Rectal smooth muscle tissue (tissue), 1 donor: ENCODE data around the gene LCTL.

Experiments used
- H3K27ac ChIP-seq: one replicate; pipeline ENCODE4 v1.7.0; 2013; ENCODE audit warnings: low read depth, low read length, inconsistent platforms
- H3K27me3 ChIP-seq: one replicate; pipeline ENCODE4 v1.7.0; 2013; ENCODE audit warnings: low read length; ENCODE audit not compliant: control insufficient read depth, insufficient read depth
- H3K36me3 ChIP-seq: one replicate; pipeline ENCODE4 v1.7.0; 2013; ENCODE audit warnings: low read length; ENCODE audit not compliant: control insufficient read depth, insufficient read depth
- H3K4me1 ChIP-seq: one replicate; pipeline ENCODE4 v1.7.0; 2013; ENCODE audit warnings: low read length; ENCODE audit not compliant: control insufficient read depth, insufficient read depth
- H3K4me3 ChIP-seq: one replicate; pipeline ENCODE4 v1.7.0; 2013; ENCODE audit warnings: low read length
- H3K9ac ChIP-seq: one replicate; pipeline ENCODE4 v1.7.0; 2013; ENCODE audit warnings: low read length

The LCTL gene

GRCh38 chr15:66588537-66588936 lies 22.7 kb upstream of the LCTL start:
- no peak overlapping the region for H3K27ac ChIP-seq
- no peak overlapping the region for H3K4me3 ChIP-seq
- H3K36me3 ChIP-seq = no peaks in the 10 kb centered on the region
- H3K4me1 ChIP-seq = no peaks in the 10 kb centered on the region
- no peaks in the 10 kb centered on the region for H3K27me3 ChIP-seq
- no peak overlapping the region for H3K9ac ChIP-seq

- no peak overlapping the region for H3K9ac ChIP-seq
- H3K4me1 ChIP-seq = no peaks in the 10 kb centered on the region
- no peak overlapping the region for H3K27ac ChIP-seq
- no peaks in the 10 kb centered on the region for H3K36me3 ChIP-seq
- no peak overlapping the region for H3K4me3 ChIP-seq
- H3K27me3 ChIP-seq = no peaks in the 10 kb centered on the region
These were observed 22.0 kb upstream of the LCTL start for GRCh38 chr15:66587749-66588148.

GRCh38 chr15:66587020-66587419 lies 21.2 kb upstream of the LCTL start:
- Histone ChIP-seq H3K9ac (no peak overlapping the region), H3K4me3 (no peak overlapping the region), H3K27me3 (no peaks in the 10 kb centered on the region), H3K36me3 (no peaks in the 10 kb centered on the region), H3K4me1 (no peaks in the 10 kb centered on the region), H3K27ac (no peak overlapping the region)

- Histone ChIP-seq H3K4me1 (no peaks in the 10 kb centered on the region), H3K9ac (no peak overlapping the region), H3K27ac (no peak overlapping the region), H3K36me3 (no peaks in the 10 kb centered on the region), H3K4me3 (no peak overlapping the region), H3K27me3 (no peaks in the 10 kb centered on the region)
These were observed 20.6 kb upstream of the LCTL start for GRCh38 chr15:66586155-66586976.

GRCh38 chr15:66581972-66582537 lies 16.3 kb upstream of the LCTL start:
- Histone ChIP-seq H3K9ac (no peak overlapping the region), H3K27ac (no peak overlapping the region), H3K27me3 (no peaks in the 10 kb centered on the region), H3K4me1 (no peaks in the 10 kb centered on the region), H3K36me3 (no peaks in the 10 kb centered on the region), H3K4me3 (no peak overlapping the region)

- Histone ChIP-seq H3K4me1 (no peaks in the 10 kb centered on the region), H3K27me3 (no peaks in the 10 kb centered on the region), H3K4me3 (no peak overlapping the region), H3K27ac (no peak overlapping the region), H3K9ac (no peak overlapping the region), H3K36me3 (no peaks in the 10 kb centered on the region)
These were observed 14.8 kb upstream of the LCTL start for GRCh38 chr15:66580643-66581042.

GRCh38 chr15:66578286-66578875 lies 12.6 kb upstream of the LCTL start:
- H3K27ac ChIP-seq = no peak overlapping the region
- no peaks in the 10 kb centered on the region for H3K36me3 ChIP-seq
- H3K27me3 ChIP-seq = no peaks in the 10 kb centered on the region

GRCh38 chr15:66574596-66574950 lies 8.8 kb upstream of the LCTL start:
- Histone ChIP-seq H3K4me3 (no peak overlapping the region), H3K9ac (no peak overlapping the region), H3K27me3 (no peaks in the 10 kb centered on the region), H3K27ac (no peak overlapping the region), H3K4me1 (no peaks in the 10 kb centered on the region), H3K36me3 (no peaks in the 10 kb centered on the region)

More at GRCh38 chr15:66578286-66578875, 12.6 kb upstream of the LCTL start:
- Histone ChIP-seq H3K4me1 (no peaks in the 10 kb centered on the region), H3K9ac (no peak overlapping the region), H3K4me3 (no peak overlapping the region)

GRCh38 chr15:66573719-66574595 lies 8.2 kb upstream of the LCTL start:
- Histone ChIP-seq H3K27ac (no peak overlapping the region), H3K27me3 (no peaks in the 10 kb centered on the region), H3K9ac (no peak overlapping the region), H3K4me1 (no peaks in the 10 kb centered on the region), H3K4me3 (no peak overlapping the region), H3K36me3 (no peaks in the 10 kb centered on the region)

- Histone ChIP-seq H3K4me1 (no peaks in the 10 kb centered on the region), H3K27me3 (no peaks in the 10 kb centered on the region), H3K27ac (no peak overlapping the region), H3K9ac (no peak overlapping the region), H3K36me3 (no peaks in the 10 kb centered on the region), H3K4me3 (no peak overlapping the region)
These were observed 7.5 kb upstream of the LCTL start for GRCh38 chr15:66573348-66573718.

GRCh38 chr15:66572146-66572545 lies 6.3 kb upstream of the LCTL start:
- H3K4me1 ChIP-seq = no peaks in the 10 kb centered on the region
- no peak overlapping the region for H3K9ac ChIP-seq
- H3K27me3 ChIP-seq = no peaks in the 10 kb centered on the region
- no peak overlapping the region for H3K27ac ChIP-seq
- H3K4me3 ChIP-seq = no peak overlapping the region
- no peaks in the 10 kb centered on the region for H3K36me3 ChIP-seq

GRCh38 chr15:66570842-66571478 lies 5.2 kb upstream of the LCTL start:
- Histone ChIP-seq H3K27ac (no peak overlapping the region), H3K4me3 (no peak overlapping the region), H3K9ac (no peak overlapping the region), H3K36me3 (no peaks in the 10 kb centered on the region), H3K27me3 (no peaks in the 10 kb centered on the region), H3K4me1 (no peaks in the 10 kb centered on the region)
